Thyroid gland (tissue), 4 donors: ENCODE measurements around the gene RASSF9. TPM values are rescaled to one million over a fixed set of nuclear protein-coding genes. Genes with fewer than 3 reads are reported as not detected.

Source experiments
- DNase-seq, 2 donors: peaks; one replicate each; pipeline ENCODE4 v3.0.0-alpha.2; 2019
- H3K27ac ChIP-seq, 3 donors: fragments of 200-600 bp; sonication (generic); 1 replicate in 2 of 3; 2 replicates in 1 of 3; pipeline ENCODE4 v1.5.1; 2016 to 2019; ENCODE audit warnings: mild to moderate bottlenecking in 1 of 3, moderate library complexity in 1 of 3
- H3K27me3 ChIP-seq: fragments of 200-600 bp; sonication (generic); one replicate; pipeline ENCODE4 v1.5.1; 2019
- H3K36me3 ChIP-seq, 2 donors: fragments of 200-600 bp; sonication (generic); one replicate each; pipeline ENCODE4 v1.5.1; 2016 to 2019
- H3K4me1 ChIP-seq, 2 donors: fragments of 200-600 bp; sonication (generic); one replicate each; pipeline ENCODE4 v1.5.1; 2017 to 2019
- H3K4me3 ChIP-seq, 3 donors: fragments of 200-600 bp; sonication (generic); replicated peaks in 1 of 3; 1 replicate in 2 of 3; 2 replicates in 1 of 3; pipeline ENCODE4 v1.5.1; 2016; ENCODE audit warnings: mild to moderate bottlenecking in 1 of 3
- H3K9me3 ChIP-seq: fragments of 200-600 bp; sonication (generic); one replicate; pipeline ENCODE4 v1.5.1; 2017
- POLR2A ChIP-seq, 2 donors: fragments of 450-650 bp; IDR thresholded peaks; one replicate each; pipeline ENCODE4 v1.6.1; 2017; ENCODE audit warnings: antibody characterized with exemption in 2 of 2, mild to moderate bottlenecking in 2 of 2, moderate library complexity in 1 of 2
- WGBS, 2 donors: methylation state at CpG; one replicate each; pipeline ENCODE4 v1.1.5; 2017; 5-methylcytosine and 5-hydroxymethylcytosine counted together
- intact Hi-C: fragments of 100-400 bp; cut with DNase I; formaldehyde crosslinking; loops from one replicate; pipeline ENCODE4 v1.15.1; 2023
- total RNA-seq, 4 donors: library from RNA; depleted of rRNA; stranded (reverse); fragments of >200 nt; gene quantifications; one replicate each; pipeline ENCODE4 v1.2.3, GENCODE V29; 2016
- TF ChIP-seq, protein P1 (sequence below), 6 experiments: fragments of 200-600 bp in 3 of 6; fragments of 450-650 bp in 3 of 6; sonication (generic) in 3 of 6; IDR thresholded peaks; one replicate each; pipeline ENCODE4 v1.5.1; 2016 to 2019; ENCODE audit warnings: antibody characterized with exemption in 6 of 6, mild to moderate bottlenecking in 2 of 6, inconsistent platforms in 1 of 6, moderate library complexity in 1 of 6

Gene RASSF9
- total RNA-seq, 4 donors from 2014 or later = 8.1 to 11.8 (median 9.7) TPM

DNA sequence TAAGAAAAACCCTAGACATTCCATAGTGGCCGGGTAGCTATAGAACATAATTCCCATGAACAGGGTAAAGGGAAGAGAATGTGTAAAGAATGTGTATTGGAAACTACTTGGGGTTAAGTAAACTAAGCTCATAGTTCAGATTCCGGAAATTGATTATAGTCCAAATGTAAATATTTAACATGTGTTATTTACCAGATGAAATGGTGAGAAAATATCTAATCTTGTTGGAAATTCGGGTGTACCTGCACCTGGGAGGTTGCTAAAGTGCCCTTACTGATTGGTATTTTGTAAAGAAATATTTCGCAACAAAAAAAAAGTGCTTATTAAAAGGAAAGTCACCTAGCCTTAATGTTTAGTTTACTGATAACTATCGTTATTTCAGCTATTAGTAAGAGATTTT, 14.4 kb downstream of the RASSF9 start:
- WGBS, 2 donors = 81 to 83% methylated on average over 5 of the region's 5 CpGs
- intact Hi-C loops = no loop called here
- no peaks in the 10 kb centered on the region for H3K4me1 ChIP-seq
- no peak for DNase-seq
- no peak overlapping the region for H3K4me3 ChIP-seq
- H3K36me3 ChIP-seq = no peaks in the 10 kb centered on the region
- no peaks in the 10 kb centered on the region for H3K27me3 ChIP-seq
- no peak overlapping the region for H3K27ac ChIP-seq
- no peaks in the 10 kb centered on the region for H3K9me3 ChIP-seq
- TF ChIP-seq POLR2A (IDR thresholded peaks at IDR 0.05) = no peak
- TF ChIP-seq, protein P1, sequence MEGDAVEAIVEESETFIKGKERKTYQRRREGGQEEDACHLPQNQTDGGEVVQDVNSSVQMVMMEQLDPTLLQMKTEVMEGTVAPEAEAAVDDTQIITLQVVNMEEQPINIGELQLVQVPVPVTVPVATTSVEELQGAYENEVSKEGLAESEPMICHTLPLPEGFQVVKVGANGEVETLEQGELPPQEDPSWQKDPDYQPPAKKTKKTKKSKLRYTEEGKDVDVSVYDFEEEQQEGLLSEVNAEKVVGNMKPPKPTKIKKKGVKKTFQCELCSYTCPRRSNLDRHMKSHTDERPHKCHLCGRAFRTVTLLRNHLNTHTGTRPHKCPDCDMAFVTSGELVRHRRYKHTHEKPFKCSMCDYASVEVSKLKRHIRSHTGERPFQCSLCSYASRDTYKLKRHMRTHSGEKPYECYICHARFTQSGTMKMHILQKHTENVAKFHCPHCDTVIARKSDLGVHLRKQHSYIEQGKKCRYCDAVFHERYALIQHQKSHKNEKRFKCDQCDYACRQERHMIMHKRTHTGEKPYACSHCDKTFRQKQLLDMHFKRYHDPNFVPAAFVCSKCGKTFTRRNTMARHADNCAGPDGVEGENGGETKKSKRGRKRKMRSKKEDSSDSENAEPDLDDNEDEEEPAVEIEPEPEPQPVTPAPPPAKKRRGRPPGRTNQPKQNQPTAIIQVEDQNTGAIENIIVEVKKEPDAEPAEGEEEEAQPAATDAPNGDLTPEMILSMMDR (IDR thresholded peaks at IDR 0.05) = no peak

DNA sequence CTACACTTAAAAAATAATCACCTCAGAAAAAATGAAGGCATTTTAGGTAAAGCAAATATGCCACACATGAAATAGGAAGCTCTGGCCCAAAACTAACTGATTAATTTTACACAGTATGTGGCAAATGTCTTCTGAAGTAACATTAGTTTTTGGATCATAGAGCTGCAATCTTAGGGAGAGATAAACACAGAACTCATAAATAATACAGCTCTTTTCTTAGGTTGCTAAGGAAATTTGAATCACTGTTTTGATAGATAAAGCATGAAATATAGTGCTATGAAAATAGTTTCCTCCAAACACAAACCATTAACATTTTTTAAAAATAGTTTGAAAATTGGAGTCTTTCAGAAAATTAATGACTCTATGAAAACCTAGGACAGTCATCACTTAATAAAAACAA, 15.0 kb downstream of the RASSF9 start:
- no peaks in the 10 kb centered on the region for H3K9me3 ChIP-seq
- no peaks in the 10 kb centered on the region for H3K36me3 ChIP-seq
- H3K27me3 ChIP-seq = no peaks in the 10 kb centered on the region
- no peak overlapping the region for H3K27ac ChIP-seq
- no peak for DNase-seq
- TF ChIP-seq POLR2A (IDR thresholded peaks at IDR 0.05) = no peak
- TF ChIP-seq, protein P1 (IDR thresholded peaks at IDR 0.05) = no peak
- no peaks in the 10 kb centered on the region for H3K4me1 ChIP-seq
- H3K4me3 ChIP-seq = no peak overlapping the region
- intact Hi-C loops = no loop called here

DNA sequence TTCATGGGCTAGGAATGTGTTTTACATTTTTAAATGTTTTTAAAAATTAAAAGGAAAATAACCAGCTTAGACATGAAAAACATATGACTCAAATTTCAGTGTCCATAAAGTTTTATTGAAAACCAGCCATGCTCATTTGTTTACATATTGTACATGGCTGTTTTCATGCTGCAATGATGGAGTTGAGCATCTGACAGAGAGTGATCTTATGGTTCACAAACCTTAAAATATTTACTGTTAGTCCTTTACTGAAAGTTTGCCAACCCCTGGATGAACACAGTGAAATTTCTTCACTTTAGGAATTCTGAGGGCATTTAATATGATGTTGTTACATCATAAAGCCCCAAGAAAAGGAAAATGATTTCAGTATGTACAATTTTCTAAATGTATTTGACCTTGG, 16.1 kb downstream of the RASSF9 start:
- no peak for DNase-seq
- Histone ChIP-seq H3K27ac (no peak overlapping the region), H3K4me3 (no peak overlapping the region), H3K4me1 (no peaks in the 10 kb centered on the region), H3K27me3 (no peaks in the 10 kb centered on the region), H3K36me3 (no peaks in the 10 kb centered on the region), H3K9me3 (no peaks in the 10 kb centered on the region)
- intact Hi-C loops = no loop called here
- TF ChIP-seq, protein P1 (IDR thresholded peaks at IDR 0.05) = no peak
- TF ChIP-seq POLR2A (IDR thresholded peaks at IDR 0.05) = no peak

DNA sequence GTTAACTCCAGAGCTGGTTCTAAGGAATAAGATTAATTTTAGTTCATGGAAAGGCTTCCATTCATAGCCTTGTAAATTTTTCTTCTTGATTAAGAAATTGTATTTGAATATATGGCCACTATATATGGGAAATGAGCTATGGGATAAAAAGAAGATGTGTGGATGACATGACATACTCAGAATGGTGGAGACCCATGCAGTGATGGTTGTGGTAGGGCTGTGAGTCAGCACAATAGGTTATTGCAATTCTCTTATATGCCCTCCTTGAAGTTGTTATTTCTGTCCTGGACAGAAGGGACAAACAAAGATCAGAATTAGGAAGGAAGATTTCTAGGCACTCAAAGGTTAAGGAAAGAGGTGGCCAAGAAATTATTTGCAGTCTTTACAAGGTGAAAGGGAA, 21.5 kb downstream of the RASSF9 start:
- no peaks in the 10 kb centered on the region for H3K9me3 ChIP-seq
- no peak overlapping the region for H3K4me3 ChIP-seq
- H3K36me3 ChIP-seq = no peaks in the 10 kb centered on the region
- no peaks in the 10 kb centered on the region for H3K27me3 ChIP-seq
- no peak overlapping the region for H3K27ac ChIP-seq
- intact Hi-C loops = no loop called here
- no peaks in the 10 kb centered on the region for H3K4me1 ChIP-seq
- TF ChIP-seq POLR2A (IDR thresholded peaks at IDR 0.05) = no peak
- TF ChIP-seq, protein P1 (IDR thresholded peaks at IDR 0.05) = no peak
- no peak for DNase-seq

DNA sequence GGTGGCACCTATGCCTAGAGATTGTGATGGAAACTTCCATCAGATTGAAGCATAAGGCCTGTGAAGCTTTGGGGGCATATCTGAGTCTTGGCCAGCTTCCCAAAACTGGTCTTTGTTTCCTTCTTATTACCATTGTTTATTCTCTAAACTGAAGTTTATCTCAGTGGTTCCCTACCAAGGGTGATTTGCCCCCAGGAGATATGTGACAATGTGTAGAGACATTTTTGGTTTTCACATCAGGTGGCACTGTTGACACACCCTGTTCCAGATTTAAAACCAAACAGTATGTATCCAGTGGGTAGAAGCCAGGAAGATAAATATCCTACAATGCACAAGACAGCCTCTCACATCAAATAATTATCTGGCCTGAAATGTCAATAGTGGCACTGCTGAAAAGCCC, 22.1 kb downstream of the RASSF9 start:
- Histone ChIP-seq H3K36me3 (no peaks in the 10 kb centered on the region), H3K27me3 (no peaks in the 10 kb centered on the region), H3K4me1 (no peaks in the 10 kb centered on the region), H3K9me3 (no peaks in the 10 kb centered on the region), H3K4me3 (no peak overlapping the region), H3K27ac (no peak overlapping the region)
- no peak for TF ChIP-seq POLR2A (IDR thresholded peaks at IDR 0.05)
- TF ChIP-seq, protein P1 (IDR thresholded peaks at IDR 0.05) = no peak
- DNase-seq = no peak
- intact Hi-C loops = no loop called here
